ENCODE measurements around the gene GRK5.

GRK5 gene

DNA sequence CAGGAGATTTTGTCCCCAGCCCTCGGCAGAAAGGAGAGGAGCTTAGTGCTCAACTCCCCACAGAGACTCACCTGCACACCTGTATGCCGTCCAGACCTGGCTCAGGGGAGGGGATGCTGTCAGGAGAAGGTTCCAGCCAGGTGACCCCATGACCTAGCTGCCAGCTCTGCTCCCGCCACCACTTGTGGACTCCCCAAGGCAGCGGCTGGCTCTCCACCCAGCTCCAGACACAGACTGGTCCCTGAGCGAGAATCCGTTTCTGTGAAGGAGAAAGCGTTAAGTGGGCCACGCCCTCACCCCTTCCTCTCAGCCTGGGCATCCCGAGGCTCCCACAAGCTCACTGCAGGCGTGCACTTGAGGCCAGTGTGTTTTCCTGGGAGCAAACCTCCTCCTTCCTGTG lies 258.7 kb downstream of the GRK5 start:
- no peak for DNase-seq

DNA sequence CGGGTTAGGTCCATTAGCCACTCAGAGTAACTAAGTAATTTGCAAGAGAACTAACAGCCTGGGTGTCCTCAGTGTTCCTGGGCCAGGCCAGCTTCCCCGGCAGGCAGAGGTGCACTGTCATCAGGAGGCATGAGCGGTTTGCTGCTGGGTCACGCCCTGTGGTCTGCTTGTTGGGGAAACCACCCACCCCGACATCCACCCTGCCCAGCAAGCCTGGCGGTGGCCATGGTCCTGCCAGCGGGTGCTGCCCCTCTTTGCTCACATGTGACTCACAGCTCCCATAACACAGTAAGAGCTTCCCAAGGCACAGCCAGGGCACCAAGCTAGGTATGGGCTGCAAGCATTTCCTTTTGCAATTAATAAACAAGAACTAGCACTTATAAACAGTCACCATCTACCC lies 259.3 kb downstream of the GRK5 start:
- DNase-seq, result no peak

DNA sequence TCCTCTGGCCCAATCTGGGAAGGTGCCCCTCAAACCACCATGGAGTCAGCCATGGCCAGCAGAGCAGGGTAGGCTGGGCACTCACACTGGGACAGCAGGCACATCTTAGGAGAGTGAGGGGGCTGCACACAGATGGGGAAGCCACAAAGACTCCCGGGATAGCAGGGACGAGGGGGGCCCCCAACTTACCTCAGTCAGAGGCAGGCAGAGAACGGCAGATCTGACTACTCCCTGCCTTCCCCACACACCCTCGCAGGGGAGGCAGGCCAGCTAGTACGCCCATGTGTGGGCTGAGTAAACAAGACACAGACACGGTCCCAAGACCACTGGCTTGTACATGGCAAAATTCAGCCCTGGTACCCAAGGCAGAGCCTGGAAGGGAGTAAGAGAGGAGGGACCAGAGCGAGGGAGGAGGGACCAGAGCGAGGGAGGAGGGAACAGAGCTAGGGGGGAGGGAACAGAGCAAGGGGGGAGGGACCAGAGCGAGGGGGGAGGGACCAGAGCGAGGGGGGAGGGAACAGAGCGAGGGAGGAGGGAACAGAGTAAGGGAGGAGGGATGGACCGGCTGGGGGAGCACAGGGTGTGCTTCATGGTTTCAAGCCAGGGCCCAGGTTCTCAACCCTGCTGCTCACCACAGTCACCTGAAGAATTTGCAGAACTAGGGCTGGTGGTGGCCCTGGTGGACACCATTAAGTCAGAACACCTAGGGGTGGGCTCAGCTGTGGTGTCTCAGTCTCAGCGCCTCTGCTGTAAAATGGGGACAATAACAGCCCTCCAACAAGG lies 261.4 kb downstream of the GRK5 start:
- no peak for DNase-seq

DNA sequence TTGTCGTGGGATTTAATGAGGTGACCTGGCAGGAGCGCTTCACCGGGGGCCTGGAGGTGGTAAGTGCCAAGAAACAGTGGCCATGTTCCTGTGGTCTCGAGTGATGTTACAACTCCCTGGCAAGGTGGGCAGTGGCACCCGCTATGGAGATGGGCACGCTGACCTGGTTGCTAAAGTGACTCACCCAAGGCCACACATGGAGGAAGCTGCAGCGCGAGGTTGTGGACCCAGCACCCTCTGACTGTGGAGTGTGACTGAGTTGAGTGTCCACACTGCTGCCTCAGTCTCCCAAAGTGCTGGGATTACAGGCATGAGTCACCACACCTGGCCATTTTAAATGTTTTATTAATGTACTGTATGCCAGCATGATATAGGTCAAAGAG lies 261.9 kb downstream of the GRK5 start:
- no peak for DNase-seq

- no peak for DNase-seq
These were observed 262.5 kb downstream of the GRK5 start for GRCh38 chr10:119469846-119470245.

GRCh38 chr10:119470920-119471702 lies 263.7 kb downstream of the GRK5 start:
- no peak for DNase-seq

GRCh38 chr10:119473771-119474170 lies 266.4 kb downstream of the GRK5 start:
- no peak for DNase-seq

GRCh38 chr10:119474606-119475005 lies 267.2 kb downstream of the GRK5 start:
- DNase-seq, result no peak

DNA sequence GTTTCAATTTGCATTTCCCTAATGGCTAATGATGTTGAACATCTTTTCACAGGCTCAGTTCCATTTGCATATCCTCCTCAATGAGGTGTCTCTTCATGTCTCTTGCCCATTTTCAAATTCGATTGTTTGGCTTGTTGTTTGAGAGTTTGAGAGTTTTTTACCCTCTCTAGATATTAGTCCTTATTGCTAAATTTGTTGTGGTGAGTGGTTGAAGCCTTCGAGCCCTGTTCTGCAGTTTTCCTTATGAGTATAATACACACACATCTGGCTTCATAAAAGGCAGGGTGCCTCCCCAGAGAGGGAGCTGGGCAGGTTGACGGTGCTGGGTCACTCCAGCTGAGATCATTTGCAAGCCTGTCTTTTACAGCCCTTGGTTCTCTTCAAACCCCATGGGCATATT lies 270.1 kb downstream of the GRK5 start:
- DNase-seq, result no peak

DNA sequence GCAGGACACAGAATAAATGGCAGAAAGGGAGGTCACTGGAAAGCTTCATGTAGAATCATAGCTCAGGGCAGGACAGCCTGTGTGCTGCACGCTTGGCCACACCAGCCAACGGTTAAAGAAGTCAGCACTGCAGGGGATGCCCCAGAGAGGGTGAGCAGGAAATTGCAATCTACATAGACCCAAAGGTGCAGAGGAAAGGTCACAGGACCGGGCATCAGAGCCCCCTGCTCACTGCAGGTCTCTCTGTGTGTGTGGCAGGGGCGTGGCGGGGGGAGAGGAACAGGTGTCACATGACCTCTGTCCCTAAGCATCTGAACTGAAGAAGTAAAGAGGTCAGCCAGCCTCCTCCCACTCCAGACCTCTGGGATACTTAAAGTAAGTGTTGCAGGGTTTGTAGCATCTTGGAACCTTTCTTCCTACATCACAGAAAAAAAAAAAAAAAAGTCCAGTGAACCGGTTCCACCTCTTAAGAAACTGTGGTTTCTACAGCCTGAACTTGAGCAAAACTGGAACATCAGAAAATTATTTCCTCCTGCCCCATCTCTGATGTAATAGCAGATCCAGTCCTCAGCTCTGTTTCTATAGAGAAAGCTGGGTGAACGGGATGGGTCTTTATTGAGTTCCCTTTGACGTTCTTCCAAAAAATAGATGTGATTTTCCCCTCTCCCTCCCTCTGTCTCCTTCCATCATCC lies 270.9 kb downstream of the GRK5 start:
- no peak for DNase-seq

DNA sequence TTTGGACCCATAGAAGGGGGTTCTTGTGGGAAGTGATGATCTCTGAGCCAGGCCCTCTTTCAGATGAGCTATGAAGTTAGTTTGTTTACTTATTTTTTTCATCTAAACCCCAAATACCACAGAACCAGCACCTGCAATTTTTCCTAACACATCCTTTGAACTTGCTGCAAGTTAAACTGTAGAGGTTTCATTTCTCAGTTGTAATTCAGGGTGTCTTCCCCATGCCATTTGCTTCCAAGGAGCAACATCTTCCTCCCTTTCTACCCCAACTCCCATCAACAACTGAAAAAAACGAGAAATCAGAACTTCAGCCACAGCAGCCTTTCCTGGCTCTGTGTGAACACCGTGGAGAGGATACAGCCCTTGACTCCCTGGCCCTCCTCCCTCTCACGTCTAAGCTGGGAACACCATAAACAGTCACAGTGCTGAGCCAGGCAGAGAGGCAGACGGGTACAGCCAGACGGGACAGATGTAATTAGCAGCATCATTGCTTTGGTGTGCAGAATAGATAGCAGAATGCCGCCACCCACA lies 271.5 kb downstream of the GRK5 start:
- DNase-seq, result no peak

GRCh38 chr10:119479532-119479931 lies 272.2 kb downstream of the GRK5 start:
- no peak for DNase-seq

- no peak for DNase-seq
These were observed 273.3 kb downstream of the GRK5 start for GRCh38 chr10:119480667-119481066.

DNA sequence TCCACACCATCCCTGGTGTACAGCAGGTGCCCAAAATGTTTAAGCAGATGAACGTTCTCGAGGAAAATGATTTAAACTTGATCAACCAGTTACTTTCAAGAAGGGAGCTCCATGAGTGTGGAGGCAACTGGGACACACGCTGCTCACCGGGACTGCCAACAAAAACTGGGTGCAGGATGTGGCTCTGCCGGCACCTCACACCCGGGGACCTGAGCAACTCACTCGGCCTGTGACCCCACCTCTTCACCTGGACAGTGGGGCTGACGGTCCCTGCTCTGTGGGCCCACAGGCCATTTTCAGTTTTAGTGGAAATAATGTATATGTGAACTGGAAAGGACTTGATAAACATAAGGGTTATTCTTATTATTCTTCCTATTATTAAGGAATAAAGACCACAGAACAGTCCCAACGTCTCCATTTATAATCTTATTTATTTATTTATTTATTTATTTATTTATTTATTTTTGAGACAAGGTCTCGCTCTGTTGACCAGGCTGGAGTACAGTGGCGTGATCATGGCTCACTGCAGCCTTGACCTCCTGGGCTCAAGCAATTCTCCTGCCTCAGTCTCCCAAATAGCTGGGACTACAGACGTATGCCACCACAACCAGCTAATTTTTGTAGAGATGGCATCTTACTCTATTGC lies 274.5 kb downstream of the GRK5 start:
- no peak for DNase-seq

DNA sequence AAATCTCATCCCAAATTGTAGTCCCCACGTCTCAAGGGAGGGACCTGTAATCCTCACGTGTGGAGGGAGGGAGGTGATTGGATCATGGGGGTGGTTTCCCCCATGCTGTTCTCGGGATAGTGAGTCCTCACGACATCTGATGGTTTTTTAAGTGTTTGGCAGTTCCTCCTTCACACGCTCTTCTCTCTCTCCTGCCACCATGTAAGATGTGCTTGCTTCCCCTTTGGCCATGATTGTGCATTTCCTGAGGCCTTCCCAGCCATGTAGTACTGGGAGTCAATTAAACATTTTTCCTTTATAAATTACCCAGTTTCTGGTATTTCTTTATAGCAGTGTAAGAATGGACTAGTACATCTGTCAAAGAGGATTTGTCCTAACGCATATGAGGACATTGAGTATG lies 275.6 kb downstream of the GRK5 start:
- DNase-seq, result no peak

- DNase-seq, result no peak
These were observed 276.5 kb downstream of the GRK5 start for GRCh38 chr10:119483839-119484238.

- no peak for DNase-seq
These were observed 281.3 kb downstream of the GRK5 start for GRCh38 chr10:119488675-119489074.

DNA sequence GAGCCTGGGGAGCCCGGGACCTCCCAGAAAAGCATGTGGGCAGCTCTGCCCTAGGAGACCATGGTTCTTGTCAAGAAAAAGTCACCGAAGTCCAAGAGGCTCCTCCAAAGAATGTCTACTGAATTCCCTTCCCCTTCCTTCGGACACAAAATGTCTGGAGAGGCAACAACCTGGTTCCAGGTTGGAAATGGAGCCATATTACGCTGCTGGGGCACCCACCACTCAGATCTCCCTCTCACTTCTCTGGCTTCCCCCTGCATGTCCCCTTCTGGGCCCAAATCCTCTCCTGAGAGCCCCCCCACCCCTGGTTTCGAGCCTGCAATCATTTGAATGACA lies 282.6 kb downstream of the GRK5 start:
- DNase-seq, result no peak

DNA sequence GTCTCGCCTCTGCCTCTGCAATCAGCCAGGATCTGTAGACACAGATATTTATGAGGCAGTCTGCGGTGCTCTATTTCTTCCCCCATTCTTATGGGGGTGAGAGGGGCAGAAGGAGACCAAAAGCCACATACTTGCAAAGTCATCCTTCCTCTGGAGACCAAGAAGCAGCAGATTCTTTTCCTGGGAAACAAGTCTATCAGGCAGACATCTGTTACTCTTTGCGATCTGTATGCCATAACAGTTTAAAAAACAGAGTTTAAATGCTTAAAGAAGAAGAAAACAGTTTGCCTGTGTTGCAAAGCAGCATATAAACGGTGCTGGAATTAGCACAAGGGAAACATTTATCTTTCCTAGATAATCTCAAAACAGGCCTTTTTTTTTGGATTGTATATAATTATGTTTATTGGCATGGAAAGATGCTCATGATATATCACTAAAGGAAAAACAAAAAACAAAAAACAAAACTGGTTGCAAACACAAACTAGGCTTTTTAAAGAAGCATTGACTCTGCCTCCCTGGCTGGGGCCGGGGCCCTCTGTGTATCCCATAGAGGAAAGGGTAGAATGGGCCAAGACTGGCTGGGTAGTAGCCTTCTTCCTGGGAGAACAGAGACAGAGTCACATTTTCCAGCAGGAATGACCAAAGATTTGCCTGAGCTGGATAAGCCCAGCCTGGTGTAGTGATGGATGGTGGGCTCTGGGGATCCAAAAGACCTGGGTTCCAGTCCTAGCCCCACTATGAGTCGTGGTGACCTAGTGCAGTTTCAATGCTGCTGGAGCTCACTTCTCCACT lies 284.8 kb downstream of the GRK5 start:
- no peak for DNase-seq

DNA sequence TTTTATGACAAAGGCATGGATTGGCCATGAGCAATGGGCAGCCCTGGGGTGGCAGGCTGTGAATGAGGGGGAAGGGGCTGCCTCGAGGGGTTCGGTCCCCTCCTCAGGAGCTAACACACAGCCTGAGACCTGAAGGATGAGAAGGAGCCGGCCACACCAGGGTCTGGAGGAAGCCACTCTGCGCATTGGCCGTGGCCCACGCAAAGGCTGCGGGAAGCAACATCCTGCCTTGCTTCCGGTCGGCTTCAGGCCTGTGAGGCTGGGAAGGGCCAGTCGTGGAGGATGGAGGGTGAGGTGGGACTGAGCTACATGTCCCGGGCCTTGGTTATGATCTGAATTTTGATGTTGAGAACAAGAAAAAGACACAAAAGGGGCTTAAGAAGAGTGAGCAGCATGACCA lies 285.8 kb downstream of the GRK5 start:
- no peak for DNase-seq

DNA sequence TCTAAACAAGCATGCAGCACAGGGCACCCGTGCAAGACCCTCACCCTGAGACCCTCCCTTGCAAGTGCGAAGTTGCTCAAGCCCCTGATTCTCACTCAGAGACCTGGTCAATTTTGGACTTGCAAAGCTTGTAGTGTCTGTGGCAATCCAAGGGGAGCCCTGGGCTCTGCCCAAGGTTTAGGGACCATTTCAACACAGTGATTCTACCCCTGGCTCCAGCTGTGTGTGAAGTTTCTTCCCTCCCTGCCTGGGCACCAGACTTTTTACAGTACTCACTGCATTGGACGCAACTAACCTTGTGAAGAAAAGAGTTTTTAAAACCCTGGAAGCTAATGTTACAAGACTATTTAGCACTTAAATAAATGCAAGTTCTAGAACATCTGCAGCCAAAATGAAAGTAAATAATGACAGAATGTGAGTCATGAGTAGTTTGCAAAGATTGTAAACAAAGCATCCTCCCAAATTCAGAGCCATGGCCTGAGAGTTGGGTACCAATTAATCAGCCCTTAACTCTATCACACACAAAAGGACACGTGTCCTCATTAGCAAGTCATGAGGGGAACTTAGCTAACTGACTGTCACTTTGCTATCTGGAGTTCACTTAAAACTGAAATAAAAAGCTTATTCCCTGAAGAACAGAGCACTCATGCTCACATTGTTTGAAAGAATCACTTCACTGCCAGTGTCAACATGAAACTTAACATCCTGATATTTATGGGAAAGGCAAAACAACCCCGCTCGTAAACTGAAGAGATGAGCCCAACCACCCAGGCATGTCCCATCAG lies 287.1 kb downstream of the GRK5 start:
- no peak for DNase-seq
